Kidney (tissue), 14 donors: ENCODE data around the gene OTUD3. TPM values are rescaled to one million over a fixed set of nuclear protein-coding genes. Genes with fewer than 3 reads are reported as not detected.

Experiments
- DNase-seq, 5 donors: peaks; one replicate each; pipeline ENCODE4 v3.0.0-alpha.2; 2013 to 2020
- FAIRE-seq: peaks from 2 replicates; lab custom pipeline; 2012; peaks lifted over from hg19 to GRCh38; lab: Jason Lieb, UNC
- H3K27ac ChIP-seq, 2 donors: one replicate each; pipeline ENCODE4 v1.7.0; 2013; ENCODE audit warnings: low read depth in 2 of 2, low read length in 2 of 2, inconsistent platforms in 1 of 2
- H3K27me3 ChIP-seq: one replicate; pipeline ENCODE4 v1.7.1; 2013; ENCODE audit warnings: low read length, inconsistent platforms; ENCODE audit not compliant: control insufficient read depth, insufficient read depth
- H3K36me3 ChIP-seq, 3 donors: one replicate each; pipeline versions ENCODE4 v1.7.0 to v1.7.1; 2013; ENCODE audit warnings: low read length in 3 of 3, control low read depth in 1 of 3, inconsistent platforms in 1 of 3; ENCODE audit not compliant: insufficient read depth in 3 of 3, control insufficient read depth in 2 of 3
- H3K4me1 ChIP-seq, 3 donors: one replicate each; pipeline versions ENCODE4 v1.7.0 to v1.7.1; 2013; ENCODE audit warnings: low read length in 3 of 3, inconsistent platforms in 1 of 3, low read depth in 1 of 3; ENCODE audit not compliant: control insufficient read depth in 2 of 3, insufficient read depth in 2 of 3
- H3K4me3 ChIP-seq, 3 donors: one replicate each; pipeline versions ENCODE4 v1.7.0 to v1.8.1; 2013; ENCODE audit warnings: low read length in 3 of 3, control low read depth in 1 of 3, inconsistent platforms in 1 of 3
- H3K9ac ChIP-seq, 3 donors: one replicate each; pipeline versions ENCODE4 v1.7.0 to v1.7.1; 2013; ENCODE audit warnings: low read length in 3 of 3, control low read depth in 1 of 3, inconsistent platforms in 1 of 3
- H3K9me3 ChIP-seq, 3 donors: one replicate each; pipeline versions ENCODE4 v1.7.0 to v1.7.1; 2013; ENCODE audit warnings: low read length in 3 of 3, control low read depth in 1 of 3, inconsistent platforms in 1 of 3; ENCODE audit not compliant: control insufficient read depth in 2 of 3, insufficient read depth in 1 of 3
- CTCF ChIP-seq: IDR thresholded peaks from 3 replicates; pipeline ENCODE4 v1.5.1; 2012; ENCODE audit warnings: mild to moderate bottlenecking, moderate library complexity, borderline replicate concordance; ENCODE audit not compliant: insufficient read depth; ENCODE audit errors: extremely low read depth
- intact Hi-C: fragments of 100-400 bp; cut with DNase I; formaldehyde crosslinking; loops from one replicate; pipeline ENCODE4 v1.11.1; 2022
- polyA plus RNA-seq: library from polyadenylated mRNA; stranded (reverse); fragments of 350-450 nt; fragmentation: Illumina TruSeq; extraction: RNeasy Lipid Tissue Mini Kit (QIAGEN cat#74804); gene quantifications from one replicate; pipeline ENCODE4 v1.2.3, GENCODE V29; 2014; ENCODE audit warnings: low read depth, low replicate concordance; ENCODE audit not compliant: insufficient read depth
- total RNA-seq: library from RNA; stranded (reverse); fragmentation: NEBNext Ultra II Directional; extraction: Animal tissue kit (Norgen Biotek cat#: 25700); gene quantifications from one replicate; pipeline ENCODE4 v1.2.1, GENCODE V29; 2021
- donor health status: control.
- donor health status: control.
- donor health status: control.
- donor health status: control.
- donor health status: control.
- donor health status: DM: yes; HTN: yes; CAD: no.
- donor health status: Normal renal cell carcinoma (clear cell type).

OTUD3 gene
- total and polyA plus RNA-seq, 2 donors from 2014 or later, result 2.5 to 12.9 TPM

DNA sequence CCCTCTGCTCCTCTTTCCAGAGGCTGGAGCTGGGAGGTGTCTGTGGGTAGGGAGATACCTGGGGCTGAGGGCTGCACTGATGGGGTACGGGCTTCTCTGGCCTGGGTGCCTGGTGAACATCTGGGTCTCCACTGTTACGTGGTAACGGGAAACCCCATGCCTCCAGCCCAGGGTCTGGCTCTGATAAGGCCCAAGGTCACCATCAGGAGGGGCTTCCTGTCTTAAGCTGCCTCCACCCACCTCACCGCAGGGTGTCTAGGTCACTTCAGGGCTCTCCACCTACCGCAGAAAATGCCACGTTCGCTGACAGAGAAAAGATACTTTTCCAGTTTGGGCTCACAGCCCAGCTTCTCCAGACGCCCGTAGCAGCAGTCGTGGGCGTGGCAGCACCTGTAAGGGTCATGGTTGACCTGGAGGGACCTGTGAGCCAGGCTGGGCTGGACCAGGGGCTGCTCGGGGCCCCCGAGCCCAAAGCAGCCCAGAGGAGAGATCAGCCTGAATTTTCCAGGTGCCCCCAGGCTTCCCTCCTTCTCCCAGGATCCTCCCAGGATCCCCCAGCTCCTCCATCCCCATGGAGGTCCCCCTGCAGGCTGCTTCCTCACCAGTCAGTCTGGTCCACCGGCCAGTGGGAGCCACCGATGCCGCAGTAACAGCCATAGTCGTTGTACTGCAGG is 40.0 kb downstream of the OTUD3 start:
- intact Hi-C loops, result no loop called here
- H3K4me3 ChIP-seq, result no peak overlapping the region
- H3K4me1 ChIP-seq, result peaks cover 0 to 2% (median 0%) of the 10 kb centered on the region in 3 donors
- H3K36me3 ChIP-seq, result no peaks in the 10 kb centered on the region
- no peak overlapping the region for H3K9ac ChIP-seq
- no peaks in the 10 kb centered on the region for H3K27me3 ChIP-seq
- no peaks in the 10 kb centered on the region for H3K9me3 ChIP-seq
- no peak for TF ChIP-seq CTCF
- DNase-seq (no peak), FAIRE-seq (no peak)
- no peak overlapping the region for H3K27ac ChIP-seq

- TF ChIP-seq CTCF, result no peak
- intact Hi-C loops, result no loop called here
- H3K9ac ChIP-seq, result no peak within 1 kb of the TSS
- no peak within 1 kb of the TSS for H3K4me3 ChIP-seq
- no peak for FAIRE-seq
- DNase-seq, result peak in 1 of 5 donors; percentile 34
- H3K9me3 ChIP-seq, result no peaks in the 10 kb centered on the region
- H3K36me3 ChIP-seq, result no peaks in the 10 kb centered on the region
- H3K27ac ChIP-seq, result no peak within 1 kb of the TSS
- no peaks in the 10 kb centered on the region for H3K27me3 ChIP-seq
- no peaks in the 10 kb centered on the region for H3K4me1 ChIP-seq
These were observed 41.1 kb downstream of the OTUD3 start, which contains the start of gene PLA2G2E for GRCh38 chr1:19923137-19923952. Gene PLA2G2E (minus strand): TSS chr1:19923617. CDS start chr1:19923559, 58 bp downstream.

- no peak for FAIRE-seq
- Histone ChIP-seq H3K9ac (no peak overlapping the region), H3K4me1 (no peaks in the 10 kb centered on the region), H3K36me3 (no peaks in the 10 kb centered on the region), H3K27me3 (no peaks in the 10 kb centered on the region), H3K4me3 (no peak overlapping the region), H3K27ac (no peak overlapping the region), H3K9me3 (no peaks in the 10 kb centered on the region)
- no peak for TF ChIP-seq CTCF
- peak in 1 of 5 donors; percentile 70 for DNase-seq
- intact Hi-C loops, result no loop called here
These were observed 41.8 kb downstream of the OTUD3 start for GRCh38 chr1:19923953-19924346.
